ENCODE data around the gene SUN3.

GRCh38 chr7:48046458-48046857, 17.6 kb upstream of the SUN3 start:
- no peak for TF ChIP-seq CTCF (conservative IDR thresholded peaks at IDR 0.05; ENCODE audit: low read length)
- TF ChIP-seq EZH2phosphoT487 (IDR thresholded peaks at IDR 0.05; ENCODE audit: borderline replicate concordance): no peak

Data from Loucy (cell line).